Measurements from ENCODE around the gene NDE1. TPM values are rescaled to one million over a fixed set of nuclear protein-coding genes. Genes with fewer than 3 reads are reported as not detected.

NDE1 gene
- total and polyA plus RNA-seq, 4 donors: 19.4 to 36.6 (median 30.1) TPM

- Histone ChIP-seq H3K36me3 (ENCODE audit: control insufficient read depth, insufficient read depth, low read length) (no peaks in the 10 kb centered on the region), H3K27ac (ENCODE audit: low read depth, low read length) (no peak overlapping the region), H3K4me3 (ENCODE audit: low read depth, low read length) (no peak overlapping the region), H3K4me1 (ENCODE audit: control insufficient read depth, insufficient read depth, low read length) (no peaks in the 10 kb centered on the region), H3K27me3 (ENCODE audit: control insufficient read depth, insufficient read depth, low read length) (no peaks in the 10 kb centered on the region), H3K9me3 (ENCODE audit: control insufficient read depth, insufficient read depth, low read length) (no peaks in the 10 kb centered on the region)
- no CpG with 5 or more reads among the region's 7 CpGs for WGBS (ENCODE audit: insufficient coverage)
- DNase-seq (ENCODE audit: low read depth in 4 of 6, low spot score in 6 of 6): no peak
Measured at GRCh38 chr16:15775663-15776304, 125.7 kb downstream of the NDE1 start.

Other genes starting within 250 kb of the NDE1 start
- gene BMERB1, start 215.7 kb upstream of the NDE1 start, total RNA-seq: 100 to 1,000 TPM in 1 of 2 donors, 10 to 100 TPM in 1; 70.7 to 102 TPM
- 100 to 1,000 TPM; 252 to 266 TPM for gene BMERB1, start 215.7 kb upstream of the NDE1 start, polyA plus RNA-seq (ENCODE audit: insufficient read length in 2 of 2)
- gene MARF1, start 7.1 kb upstream of the NDE1 start, total RNA-seq: 10 to 100 TPM; 21.8 to 28.6 TPM
- gene MARF1, start 7.1 kb upstream of the NDE1 start, polyA plus RNA-seq (ENCODE audit: insufficient read length in 2 of 2): 10 to 100 TPM; 37.8 to 41.8 TPM
- 10 to 100 TPM in 1 of 2 donors, 1 to 10 TPM in 1; 3.6 to 10.6 TPM for gene MYH11, start 206.8 kb downstream of the NDE1 start, total RNA-seq
- 1 to 10 TPM in 1 of 2 donors, under 1 TPM in 1; 0.93 to 3.4 TPM for gene MYH11, start 206.8 kb downstream of the NDE1 start, polyA plus RNA-seq (ENCODE audit: insufficient read length in 2 of 2)
- 10 to 100 TPM; 27.8 to 36.3 TPM for gene CEP20, start 238.4 kb downstream of the NDE1 start, total RNA-seq
- gene CEP20, start 238.4 kb downstream of the NDE1 start, polyA plus RNA-seq (ENCODE audit: insufficient read length in 2 of 2): 10 to 100 TPM; 23.2 to 24.0 TPM